ENCODE data around the gene FNDC1.

DNA sequence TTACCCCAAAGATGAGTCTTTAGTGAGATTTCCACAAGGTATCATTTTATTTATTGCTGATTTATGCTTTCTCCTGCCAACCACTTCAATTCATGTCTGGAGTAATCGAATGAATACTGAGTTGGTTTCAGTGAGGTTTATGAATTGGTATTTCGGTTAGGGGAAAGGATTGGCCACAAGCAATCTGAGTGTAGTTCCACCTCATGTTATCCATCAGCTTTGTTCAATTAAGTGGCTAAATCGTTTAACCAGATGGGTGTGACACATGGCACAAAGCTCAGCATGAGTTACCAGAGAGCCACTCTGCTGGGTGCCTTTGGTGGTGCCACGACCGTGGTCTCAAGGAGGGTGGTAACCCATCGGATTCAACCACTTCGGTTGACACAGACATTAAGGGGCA is 148.2 kb downstream of the FNDC1 start:
- TF ChIP-seq, protein P1, sequence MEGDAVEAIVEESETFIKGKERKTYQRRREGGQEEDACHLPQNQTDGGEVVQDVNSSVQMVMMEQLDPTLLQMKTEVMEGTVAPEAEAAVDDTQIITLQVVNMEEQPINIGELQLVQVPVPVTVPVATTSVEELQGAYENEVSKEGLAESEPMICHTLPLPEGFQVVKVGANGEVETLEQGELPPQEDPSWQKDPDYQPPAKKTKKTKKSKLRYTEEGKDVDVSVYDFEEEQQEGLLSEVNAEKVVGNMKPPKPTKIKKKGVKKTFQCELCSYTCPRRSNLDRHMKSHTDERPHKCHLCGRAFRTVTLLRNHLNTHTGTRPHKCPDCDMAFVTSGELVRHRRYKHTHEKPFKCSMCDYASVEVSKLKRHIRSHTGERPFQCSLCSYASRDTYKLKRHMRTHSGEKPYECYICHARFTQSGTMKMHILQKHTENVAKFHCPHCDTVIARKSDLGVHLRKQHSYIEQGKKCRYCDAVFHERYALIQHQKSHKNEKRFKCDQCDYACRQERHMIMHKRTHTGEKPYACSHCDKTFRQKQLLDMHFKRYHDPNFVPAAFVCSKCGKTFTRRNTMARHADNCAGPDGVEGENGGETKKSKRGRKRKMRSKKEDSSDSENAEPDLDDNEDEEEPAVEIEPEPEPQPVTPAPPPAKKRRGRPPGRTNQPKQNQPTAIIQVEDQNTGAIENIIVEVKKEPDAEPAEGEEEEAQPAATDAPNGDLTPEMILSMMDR (IDR thresholded peaks at IDR 0.05; ENCODE audit: low read depth, low read length, poor library complexity, severe bottlenecking) = no peak
- TF ChIP-seq EZH2phosphoT487 (IDR thresholded peaks at IDR 0.05; ENCODE audit: borderline replicate concordance, low read length) = no peak
